Osteoblast (primary cell): ENCODE results near the gene WNK1. TPM values are rescaled to one million over a fixed set of nuclear protein-coding genes. Genes with fewer than 3 reads are reported as not detected.

ENCODE experiments used
- DNase-seq: peaks from one replicate; pipeline ENCODE4 v3.0.0; 2011; ENCODE audit warnings: low spot score, mixed read lengths; ENCODE audit not compliant: insufficient read length; ENCODE audit errors: missing footprints
- H2AFZ ChIP-seq: 2 replicates; pipeline ENCODE4 v1.6.0; 2011; ENCODE audit warnings: mild to moderate bottlenecking, low read length
- H3K27ac ChIP-seq: 2 replicates; pipeline ENCODE4 v1.5.1; 2011; ENCODE audit warnings: mild to moderate bottlenecking, low read depth, low read length, moderate library complexity
- H3K27me3 ChIP-seq: 2 replicates; pipeline ENCODE4 v1.6.0; 2012; ENCODE audit warnings: mild to moderate bottlenecking, control low read depth, inconsistent platforms, low read length, moderate library complexity; ENCODE audit not compliant: insufficient read depth
- H3K36me3 ChIP-seq: 2 replicates; pipeline ENCODE4 v1.5.1; 2011; ENCODE audit warnings: mild to moderate bottlenecking, low read length, control low read depth, moderate library complexity; ENCODE audit not compliant: insufficient read depth
- H3K4me1 ChIP-seq: 2 replicates; pipeline ENCODE4 v1.5.1; 2011; ENCODE audit warnings: mild to moderate bottlenecking, low read length, control low read depth, moderate library complexity; ENCODE audit not compliant: insufficient read depth
- H3K4me2 ChIP-seq: 2 replicates; pipeline ENCODE4 v1.6.0; 2011; ENCODE audit warnings: mild to moderate bottlenecking, low read length; ENCODE audit not compliant: insufficient read depth
- H3K4me3 ChIP-seq: fragments of 200-600 bp; sonication (generic); 3 replicates; pipeline ENCODE4 v1.5.1; 2012; ENCODE audit warnings: mild to moderate bottlenecking, low read length, inconsistent platforms; ENCODE audit not compliant: insufficient read depth
- H3K79me2 ChIP-seq: 2 replicates; pipeline ENCODE4 v1.6.0; 2012; ENCODE audit warnings: mild to moderate bottlenecking, low read length, control low read depth, inconsistent platforms; ENCODE audit not compliant: insufficient read depth
- H3K9me3 ChIP-seq: 2 replicates; pipeline ENCODE4 v1.5.1; 2011; ENCODE audit warnings: low read depth, low read length, control low read depth
- H4K20me1 ChIP-seq: 2 replicates; pipeline ENCODE4 v1.6.0; 2012; ENCODE audit warnings: mild to moderate bottlenecking, low read length, control low read depth; ENCODE audit not compliant: insufficient read depth
- CTCF ChIP-seq: IDR thresholded peaks from 2 replicates; pipeline ENCODE4 v1.5.1; 2011; ENCODE audit warnings: mild to moderate bottlenecking, low read depth, low read length, moderate library complexity; ENCODE audit errors: extremely low read depth
- total RNA-seq: library from RNA; depleted of rRNA; stranded (reverse); fragments of >200 nt; gene quantifications from 2 replicates; pipeline ENCODE4 v1.2.3, GENCODE V29; 2012

WNK1 gene
- total RNA-seq, 1 donor = 110 TPM

DNA sequence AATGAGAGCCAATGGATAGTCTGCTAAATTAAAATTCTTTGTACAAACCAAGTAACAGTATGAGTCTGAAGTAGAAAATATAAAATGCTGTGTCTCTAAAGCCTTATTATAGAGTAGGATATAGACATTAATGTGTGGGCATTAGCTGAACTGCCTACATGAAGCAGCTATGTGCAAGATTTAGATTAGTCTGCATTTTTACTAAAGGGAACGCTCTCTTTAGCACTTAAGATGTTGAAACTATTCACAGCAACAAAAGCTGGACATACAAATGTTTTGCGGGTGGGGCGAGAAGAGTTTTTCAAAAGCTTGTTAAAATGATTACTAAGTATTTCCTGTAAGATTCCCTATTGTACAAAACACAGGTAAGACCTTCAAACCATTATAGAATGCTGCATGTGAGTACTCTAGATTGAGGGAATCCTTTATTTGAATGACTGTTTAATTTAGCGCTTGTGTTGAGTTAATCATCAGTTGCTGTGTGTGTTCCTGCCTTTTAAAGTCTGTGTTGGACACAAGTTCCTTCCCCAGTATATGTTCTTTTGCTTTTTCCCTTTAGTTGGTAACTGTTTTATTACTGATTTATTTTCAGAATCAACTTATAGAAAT lies 110.0 kb downstream of the WNK1 start:
- no peak for DNase-seq
- peaks cover 8% of the 10 kb centered on the region for H3K4me1 ChIP-seq
- H3K79me2 ChIP-seq = peaks cover 16% of the 10 kb centered on the region
- no peak overlapping the region for H3K27ac ChIP-seq
- H3K27me3 ChIP-seq = no peaks in the 10 kb centered on the region
- no peak overlapping the region for H2AFZ ChIP-seq
- H3K4me2 ChIP-seq = no peak overlapping the region
- peaks cover 71% of the 10 kb centered on the region for H3K36me3 ChIP-seq
- H3K9me3 ChIP-seq = no peaks in the 10 kb centered on the region
- no peak overlapping the region for H3K4me3 ChIP-seq
- no peaks in the 10 kb centered on the region for H4K20me1 ChIP-seq
- TF ChIP-seq CTCF = no peak

GRCh38 chr12:863285-863684 lies 110.9 kb downstream of the WNK1 start:
- DNase-seq = no peak
- Histone ChIP-seq H3K36me3 (peaks cover 75% of the 10 kb centered on the region), H4K20me1 (no peaks in the 10 kb centered on the region), H3K27me3 (no peaks in the 10 kb centered on the region), H3K9me3 (no peaks in the 10 kb centered on the region), H3K4me2 (no peak overlapping the region), H3K4me1 (no peaks in the 10 kb centered on the region), H2AFZ (no peak overlapping the region), H3K27ac (no peak overlapping the region), H3K4me3 (no peak overlapping the region), H3K79me2 (peaks cover 15% of the 10 kb centered on the region)
- TF ChIP-seq CTCF = no peak

- Histone ChIP-seq H3K4me1 (no peaks in the 10 kb centered on the region), H3K27ac (no peak overlapping the region), H3K4me3 (no peak overlapping the region), H3K9me3 (no peaks in the 10 kb centered on the region), H3K36me3 (peaks cover 67% of the 10 kb centered on the region), H4K20me1 (no peaks in the 10 kb centered on the region), H3K4me2 (no peak overlapping the region), H3K27me3 (no peaks in the 10 kb centered on the region), H2AFZ (no peak overlapping the region), H3K79me2 (peaks cover 7% of the 10 kb centered on the region)
- no peak for DNase-seq
- TF ChIP-seq CTCF = no peak
These were observed 113.2 kb downstream of the WNK1 start for GRCh38 chr12:865614-866013.

- H3K27ac ChIP-seq = no peak overlapping the region
- H4K20me1 ChIP-seq = no peaks in the 10 kb centered on the region
- no peak overlapping the region for H3K4me2 ChIP-seq
- H3K27me3 ChIP-seq = no peaks in the 10 kb centered on the region
- no peaks in the 10 kb centered on the region for H3K4me1 ChIP-seq
- no peak for DNase-seq
- no peak for TF ChIP-seq CTCF
- H2AFZ ChIP-seq = no peak overlapping the region
- peaks cover 56% of the 10 kb centered on the region for H3K36me3 ChIP-seq
- no peak overlapping the region for H3K4me3 ChIP-seq
- H3K9me3 ChIP-seq = no peaks in the 10 kb centered on the region
- H3K79me2 ChIP-seq = peaks cover 4% of the 10 kb centered on the region
These were observed 115.5 kb downstream of the WNK1 start for GRCh38 chr12:867905-868304.
